GM18861 (cell line): Measurements from ENCODE around the gene AP5Z1.

Experiments
- ATAC-seq: cut with Tn5 transposase; IDR thresholded peaks from one replicate; pipeline ENCODE4 v1.9.1; 2021; ENCODE audit not compliant: unreplicated experiment

The AP5Z1 gene

GRCh38 chr7:4775250-4775847, at the start of gene AP5Z1:
Gene AP5Z1, plus strand, starts transcription at chr7:4775623. Its CDS starts 93 bp downstream, at chr7:4775716.
- ATAC-seq = peak; percentile 86

- no peak for ATAC-seq
Observed at GRCh38 chr7:4725850-4726450, 49.5 kb upstream of the AP5Z1 start.

GRCh38 chr7:4726566-4726965, 48.9 kb upstream of the AP5Z1 start:
- ATAC-seq = no peak

- ATAC-seq = no peak
Observed at GRCh38 chr7:4727914-4728705, 47.3 kb upstream of the AP5Z1 start.

GRCh38 chr7:4729266-4729665, 46.2 kb upstream of the AP5Z1 start:
- ATAC-seq = no peak

GRCh38 chr7:4730276-4730675, 45.1 kb upstream of the AP5Z1 start:
- no peak for ATAC-seq

GRCh38 chr7:4730971-4731370, 44.5 kb upstream of the AP5Z1 start:
- ATAC-seq = no peak

GRCh38 chr7:4731803-4732202, 43.6 kb upstream of the AP5Z1 start:
- no peak for ATAC-seq

- no peak for ATAC-seq
Observed at GRCh38 chr7:4733936-4734528, 41.4 kb upstream of the AP5Z1 start.

GRCh38 chr7:4734587-4735345, 40.7 kb upstream of the AP5Z1 start:
- no peak for ATAC-seq

GRCh38 chr7:4737300-4737699, 38.1 kb upstream of the AP5Z1 start:
- no peak for ATAC-seq

GRCh38 chr7:4738711-4739527, 36.5 kb upstream of the AP5Z1 start:
- no peak for ATAC-seq

- no peak for ATAC-seq
Observed at GRCh38 chr7:4739528-4739992, 35.9 kb upstream of the AP5Z1 start.

- no peak for ATAC-seq
Observed at GRCh38 chr7:4740796-4741195, 34.6 kb upstream of the AP5Z1 start.

GRCh38 chr7:4742051-4742573, 33.3 kb upstream of the AP5Z1 start:
- no peak for ATAC-seq

- ATAC-seq = no peak
Observed at GRCh38 chr7:4742852-4743251, 32.6 kb upstream of the AP5Z1 start.

GRCh38 chr7:4744391-4745264, 30.8 kb upstream of the AP5Z1 start:
- peak; percentile 77 for ATAC-seq

- peak; percentile 3 for ATAC-seq
Observed at GRCh38 chr7:4745265-4745919, 30.0 kb upstream of the AP5Z1 start.
